T1000 (cell line): Measurements from ENCODE around the gene ACVR2B.

Experiments used
- DNase-seq: peaks from one replicate; lab custom pipeline; 2025; ENCODE audit warnings: mixed read lengths; lab: John Stamatoyannopoulos, UW

Gene ACVR2B

DNA sequence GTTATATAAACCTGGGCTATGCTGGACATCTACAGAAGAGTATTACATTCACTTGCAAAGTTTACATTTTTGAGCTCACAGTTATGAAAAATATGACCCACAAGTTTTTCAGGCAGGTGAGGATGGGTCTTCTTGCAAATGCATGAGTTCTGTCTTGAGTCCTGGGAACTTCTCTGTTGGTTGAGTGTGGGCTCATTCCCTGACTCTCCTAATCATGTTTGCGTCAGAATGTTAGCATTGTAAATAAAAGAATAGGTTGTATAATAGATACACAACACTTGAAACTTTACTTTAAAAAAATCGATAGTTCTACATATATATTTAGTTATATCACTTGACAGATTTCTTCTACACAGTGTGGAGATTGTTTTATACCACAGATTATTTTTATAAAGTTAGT is 35.3 kb downstream of the ACVR2B start:
- no peak for DNase-seq

DNA sequence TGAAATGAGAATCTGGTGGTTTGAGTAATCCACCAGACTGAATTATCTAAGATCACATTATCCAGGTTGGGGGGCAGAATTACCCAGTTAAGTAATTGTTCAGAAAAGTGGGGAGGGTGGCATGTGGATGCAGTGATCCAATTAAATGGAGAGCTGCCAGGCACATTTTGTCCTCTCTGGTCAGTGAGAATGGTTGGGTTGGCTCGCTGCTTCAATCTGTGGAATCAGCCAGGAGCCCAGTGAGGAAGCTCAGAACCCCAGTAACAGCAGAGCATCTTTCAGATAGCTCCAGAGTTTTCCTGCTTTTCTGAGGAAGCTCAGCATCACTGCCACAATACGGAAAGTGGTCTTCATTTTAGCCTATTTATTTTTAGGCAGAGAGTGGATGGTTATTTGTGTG is 36.1 kb downstream of the ACVR2B start:
- DNase-seq = no peak

DNA sequence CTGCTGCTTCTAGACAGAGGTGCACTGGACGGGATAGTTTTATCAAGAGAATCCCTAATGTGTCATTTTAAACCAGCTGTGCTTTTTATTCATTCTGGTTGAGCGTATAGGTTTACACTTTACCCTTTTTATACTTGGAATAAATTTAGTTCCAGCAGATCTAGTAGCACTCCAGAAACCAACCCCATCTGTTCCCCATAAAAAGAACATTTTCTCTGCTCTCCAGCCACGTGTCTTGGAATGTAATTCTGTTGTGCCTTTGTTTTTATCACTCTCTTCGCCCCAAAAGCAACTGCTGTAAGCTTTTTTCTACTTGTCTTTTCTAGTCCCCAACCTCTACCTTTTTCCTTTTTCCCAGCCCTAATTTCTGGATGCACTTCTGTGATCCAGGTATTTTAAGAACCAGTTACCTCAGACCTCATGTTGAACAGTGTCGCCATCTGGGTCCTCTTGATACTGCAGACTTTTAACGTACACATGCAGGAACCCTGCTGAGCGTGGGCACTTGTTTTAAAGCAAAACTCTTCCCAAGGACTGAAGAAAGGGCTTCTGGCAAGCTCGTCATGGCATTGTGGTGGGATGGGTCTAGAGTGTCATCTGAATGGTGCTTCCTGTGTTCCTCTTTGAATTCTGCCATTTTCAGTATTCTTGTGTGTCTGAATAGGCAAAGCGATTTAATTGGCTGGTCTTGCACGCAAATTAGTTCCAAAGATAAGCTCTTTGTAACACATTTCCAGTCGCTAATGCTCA is 36.8 kb downstream of the ACVR2B start:
- DNase-seq = no peak

DNA sequence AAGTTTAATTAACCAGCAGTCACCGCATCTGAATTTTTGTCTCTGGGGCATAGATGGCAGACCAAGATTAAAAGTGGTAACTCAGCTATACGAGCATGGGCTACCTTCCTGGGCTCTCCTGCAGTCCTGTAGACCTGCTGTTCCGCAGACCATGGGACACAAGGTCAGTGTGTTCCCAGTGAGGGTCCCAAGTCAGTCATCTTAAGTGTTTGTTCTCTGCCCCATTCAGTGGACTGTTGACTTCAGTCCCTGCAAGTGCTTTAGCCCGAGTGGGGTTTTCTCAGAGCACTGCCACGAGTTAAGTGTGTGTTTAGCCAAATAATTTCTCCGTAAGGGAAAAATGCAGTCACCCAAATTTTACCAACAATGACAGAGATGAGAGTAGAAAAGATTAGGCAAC is 37.5 kb downstream of the ACVR2B start:
- DNase-seq = no peak

DNA sequence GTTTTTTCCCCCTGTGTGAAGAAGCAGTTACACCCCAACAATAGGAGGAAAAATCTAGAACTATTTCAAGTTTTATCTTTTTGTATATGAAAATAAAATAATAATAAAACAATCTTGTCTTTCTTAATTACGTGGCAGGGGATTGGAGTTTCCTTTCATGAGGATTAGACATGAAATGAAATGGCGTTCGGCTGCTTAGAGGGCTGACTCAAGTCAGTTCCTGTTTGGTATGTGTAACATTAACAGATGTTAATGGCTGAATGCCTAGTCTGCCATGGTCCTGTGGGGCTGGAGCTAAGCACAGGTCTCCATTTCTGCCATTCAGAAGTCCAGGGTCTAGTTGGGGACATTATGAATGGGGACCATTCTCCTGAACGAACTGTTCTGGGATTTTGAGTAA is 39.3 kb downstream of the ACVR2B start:
- DNase-seq = no peak

DNA sequence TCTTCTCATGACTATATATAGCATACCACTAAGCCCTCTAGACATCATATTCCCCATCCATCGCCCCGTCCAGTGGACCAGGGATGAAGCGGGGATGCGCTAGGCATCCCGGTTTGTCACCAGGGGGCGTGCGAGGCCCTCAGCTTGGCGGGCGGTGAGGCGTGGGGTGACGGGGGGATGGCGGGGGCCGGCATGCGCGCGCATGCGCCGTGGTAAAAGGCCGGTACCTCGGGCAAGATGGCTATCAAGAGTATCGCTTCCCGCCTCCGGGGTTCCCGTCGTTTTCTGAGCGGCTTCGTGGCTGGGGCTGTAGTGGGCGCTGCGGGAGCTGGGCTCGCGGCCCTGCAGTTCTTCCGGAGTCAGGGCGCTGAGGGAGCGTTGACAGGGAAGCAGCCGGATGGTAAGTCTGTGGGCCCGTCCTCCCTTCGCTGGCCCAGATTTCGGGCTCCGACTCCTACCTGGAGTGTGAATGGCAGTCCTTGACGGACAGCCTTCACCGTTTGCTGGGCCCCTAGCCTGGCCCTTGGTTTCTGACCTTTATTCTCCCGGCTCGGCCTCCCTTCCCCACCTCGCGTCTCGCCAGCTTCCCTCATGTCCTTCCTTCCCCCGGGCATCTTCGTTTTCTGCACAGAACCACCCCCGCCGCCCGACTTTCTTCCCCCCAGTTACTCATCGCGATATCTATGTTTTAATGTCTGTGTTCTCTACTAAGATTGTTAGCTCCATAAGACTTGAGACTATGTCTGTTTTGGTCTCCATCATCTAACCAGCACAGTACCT is 42.6 kb downstream of the ACVR2B start, which contains the start of gene EXOG:
TSS of gene EXOG (plus strand) at position 210 of the 780 bp plus-strand sequence. CDS start at position 238, 28 bp downstream.
- DNase-seq = peak; percentile 92

DNA sequence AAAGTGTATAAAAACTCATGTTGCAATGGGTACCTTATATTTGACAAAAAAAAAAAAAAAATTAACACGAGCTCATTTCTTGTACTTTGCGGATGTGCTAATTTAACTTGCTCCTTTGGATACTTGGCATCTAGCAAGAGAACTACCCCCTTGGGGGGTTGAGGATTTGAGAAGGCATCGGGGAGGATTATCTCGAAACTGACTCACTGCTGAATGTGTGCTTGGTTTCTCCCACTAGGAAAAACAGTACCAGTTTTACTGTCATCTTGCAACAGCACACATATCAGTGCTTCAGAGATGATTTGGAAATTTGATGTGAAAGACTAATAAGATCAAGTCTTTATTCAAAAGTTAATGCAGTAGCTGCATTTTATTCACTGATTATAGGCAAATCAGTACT is 43.3 kb downstream of the ACVR2B start:
- no peak for DNase-seq

DNA sequence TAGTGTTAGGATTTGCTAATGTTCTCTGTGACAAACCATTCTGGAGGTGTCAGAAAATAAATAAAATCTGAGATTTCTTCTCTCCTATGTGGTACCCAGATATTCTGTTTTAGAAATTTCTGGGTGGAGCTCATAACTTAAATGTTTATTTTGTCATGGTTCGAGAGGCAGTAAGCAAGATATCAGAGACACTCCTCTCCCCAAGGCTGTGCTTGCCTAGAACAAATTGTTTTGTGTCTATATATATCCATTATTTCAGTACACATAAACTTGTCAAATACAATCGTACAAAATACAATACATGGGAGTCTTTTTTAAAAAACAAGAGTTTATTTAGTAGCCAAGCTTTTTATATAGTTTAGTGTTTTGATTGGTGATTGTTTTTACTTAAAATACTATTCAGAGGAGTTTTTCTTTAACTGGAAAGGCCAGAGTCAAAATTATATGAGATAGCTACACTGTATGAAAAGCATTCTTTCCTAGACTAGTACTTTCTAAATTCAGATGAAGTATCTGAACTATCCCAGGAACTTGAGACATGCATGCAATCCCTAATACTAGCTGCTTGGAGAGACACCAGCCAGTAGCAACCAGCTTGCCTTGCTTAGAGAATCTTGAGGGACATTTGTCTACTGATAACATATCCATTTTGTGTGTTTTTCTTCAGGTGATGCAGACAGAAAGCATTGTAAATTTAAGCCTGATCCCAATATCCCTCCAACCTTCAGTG is 47.2 kb downstream of the ACVR2B start:
- no peak for DNase-seq

DNA sequence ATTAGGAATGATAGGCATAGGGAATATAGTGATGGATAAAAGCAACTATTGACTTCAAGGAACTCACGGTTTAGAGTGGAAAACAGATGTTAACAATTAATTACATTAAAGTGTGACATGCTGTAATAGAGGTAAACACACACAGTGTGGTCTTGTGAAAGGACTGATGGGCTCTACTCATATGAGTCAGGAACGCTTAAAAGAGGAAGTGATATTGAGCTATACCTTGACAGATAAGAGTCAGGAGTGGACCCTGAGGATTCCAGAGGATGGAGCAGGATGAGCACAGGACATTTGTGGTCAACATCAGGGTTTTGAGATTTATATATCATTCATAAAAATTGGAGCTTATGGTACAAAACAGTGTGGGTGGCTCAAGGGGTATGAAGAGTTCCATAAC is 53.4 kb downstream of the ACVR2B start:
- DNase-seq = no peak

DNA sequence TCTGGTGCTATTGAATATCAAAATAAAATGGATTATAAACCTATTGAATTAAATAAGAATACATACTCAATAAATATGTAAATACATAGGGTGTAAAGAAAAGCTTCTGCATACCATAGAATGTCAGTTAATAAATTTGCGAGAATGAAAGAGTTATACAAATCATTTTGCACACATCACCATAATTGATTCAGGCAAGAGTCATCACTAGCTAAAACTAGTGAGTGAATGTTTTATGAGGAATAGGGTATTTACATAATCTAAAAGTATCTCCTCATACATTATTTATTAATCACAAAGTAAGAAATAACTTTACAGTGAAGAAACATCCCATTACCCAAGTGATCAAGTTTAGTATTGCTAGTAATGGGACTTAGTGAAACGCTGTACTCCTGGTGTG is 56.0 kb downstream of the ACVR2B start:
- DNase-seq = no peak

DNA sequence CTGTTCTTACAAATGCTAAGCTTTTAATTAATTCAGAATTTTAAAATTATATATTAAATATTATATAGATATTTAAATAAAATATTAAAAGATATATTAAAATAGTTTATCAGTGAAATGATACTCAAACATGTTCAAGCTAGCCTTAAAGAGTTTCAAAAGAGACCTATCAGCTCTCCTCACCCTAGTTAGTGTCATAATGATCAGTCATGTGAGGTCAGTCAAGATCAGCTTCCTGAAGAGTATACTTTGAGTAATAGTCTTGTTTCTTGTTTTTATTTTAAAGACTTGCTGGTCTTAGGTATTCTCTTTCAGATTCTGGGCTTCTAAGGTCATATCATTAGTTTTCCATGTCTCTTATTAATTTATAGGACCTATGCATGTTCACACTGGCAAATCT is 56.9 kb downstream of the ACVR2B start:
- no peak for DNase-seq

DNA sequence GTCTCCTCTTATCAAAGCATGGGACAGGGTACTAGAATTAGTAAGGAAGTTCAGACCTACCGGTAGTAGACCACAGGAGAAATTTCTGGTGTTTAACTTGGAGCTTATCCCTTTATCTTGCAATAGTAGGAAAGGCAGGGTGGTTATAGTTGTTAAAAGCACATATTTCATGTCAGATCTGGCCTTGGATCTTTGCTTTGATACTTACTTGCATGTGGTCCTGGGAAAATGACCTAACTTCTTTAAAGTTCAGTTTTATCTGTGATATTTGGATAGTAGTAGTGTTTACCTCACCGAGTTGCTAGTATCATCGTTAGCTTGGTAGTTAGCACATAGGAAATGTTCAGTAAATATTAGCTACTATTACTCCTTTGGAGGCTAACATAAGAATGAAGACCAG is 57.9 kb downstream of the ACVR2B start:
- no peak for DNase-seq

DNA sequence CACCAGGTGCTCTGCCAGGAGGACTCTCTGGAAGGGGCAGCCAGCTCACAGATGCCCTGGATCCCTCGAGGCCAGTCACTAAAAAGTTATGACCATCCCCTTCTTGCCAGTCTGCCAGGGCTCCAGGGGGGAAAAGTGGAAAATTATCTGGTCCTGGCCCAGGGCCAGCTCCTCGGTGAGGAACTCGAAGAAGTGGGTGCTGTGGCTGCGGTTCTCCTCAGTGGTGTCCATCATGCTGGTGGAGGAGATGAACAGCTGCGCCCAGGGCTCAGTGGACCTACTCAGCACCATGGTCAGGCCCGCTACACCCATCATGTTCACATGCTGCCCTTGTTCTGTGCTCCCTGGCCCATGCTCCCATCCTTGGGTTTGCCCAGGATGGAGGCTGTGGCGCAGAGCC is 61.7 kb downstream of the ACVR2B start:
- DNase-seq = no peak

DNA sequence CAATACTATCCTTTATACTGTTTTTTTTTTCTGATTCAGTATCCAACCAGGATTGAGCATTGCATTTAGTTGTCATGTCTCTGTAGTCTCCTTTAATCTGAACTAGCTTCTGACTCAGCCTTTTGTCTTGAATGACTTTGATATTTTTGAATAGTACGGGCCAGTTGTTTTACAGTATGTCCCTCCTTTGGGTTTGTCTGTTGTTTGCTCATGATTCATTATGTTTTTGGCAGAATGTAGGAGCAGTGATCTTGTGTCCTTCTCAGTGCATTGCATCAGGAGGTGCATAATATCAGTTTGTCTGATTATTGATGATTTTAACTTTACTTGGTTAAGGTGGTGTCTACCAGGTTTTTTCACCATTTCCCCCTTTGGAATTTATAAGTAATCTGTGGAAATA is 63.0 kb downstream of the ACVR2B start:
- no peak for DNase-seq

DNA sequence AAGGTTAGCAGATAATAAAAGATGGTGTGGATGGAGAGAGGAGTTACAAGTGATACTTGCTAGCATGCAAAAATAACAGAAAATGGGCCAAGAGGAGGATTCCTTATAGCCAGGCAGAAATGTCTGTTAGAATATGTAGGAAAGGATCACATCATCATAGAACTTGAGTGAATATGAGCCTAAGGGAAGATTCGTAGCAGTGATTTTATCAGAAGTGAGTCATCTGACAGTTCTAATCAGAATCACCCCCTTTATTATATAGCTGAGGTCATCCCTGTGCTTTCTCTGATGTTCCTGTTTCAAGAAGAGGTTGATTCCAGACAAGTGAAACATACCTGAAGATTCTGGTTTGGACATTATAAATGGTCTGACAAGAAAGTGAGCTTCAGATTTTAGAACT is 65.3 kb downstream of the ACVR2B start:
- DNase-seq = no peak

DNA sequence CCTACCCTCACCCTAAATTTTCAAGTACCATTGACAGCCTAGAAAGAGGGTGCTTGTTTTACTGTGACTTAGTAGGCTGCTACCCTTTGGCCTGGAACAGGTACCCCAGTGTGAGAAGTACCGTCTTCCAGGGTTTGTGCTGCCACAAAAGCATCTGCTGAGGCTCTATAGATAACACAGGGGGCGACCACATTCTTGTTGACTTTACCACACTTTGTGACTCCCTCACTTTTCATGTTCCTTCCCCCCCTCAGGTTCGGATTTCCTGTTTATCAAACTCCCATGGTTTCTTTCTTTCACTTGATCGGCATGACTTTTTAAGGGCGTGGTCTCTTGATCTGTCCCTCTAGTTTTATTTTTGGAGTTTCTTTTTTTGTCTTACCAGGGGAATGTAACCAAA is 66.0 kb downstream of the ACVR2B start:
- DNase-seq = no peak

DNA sequence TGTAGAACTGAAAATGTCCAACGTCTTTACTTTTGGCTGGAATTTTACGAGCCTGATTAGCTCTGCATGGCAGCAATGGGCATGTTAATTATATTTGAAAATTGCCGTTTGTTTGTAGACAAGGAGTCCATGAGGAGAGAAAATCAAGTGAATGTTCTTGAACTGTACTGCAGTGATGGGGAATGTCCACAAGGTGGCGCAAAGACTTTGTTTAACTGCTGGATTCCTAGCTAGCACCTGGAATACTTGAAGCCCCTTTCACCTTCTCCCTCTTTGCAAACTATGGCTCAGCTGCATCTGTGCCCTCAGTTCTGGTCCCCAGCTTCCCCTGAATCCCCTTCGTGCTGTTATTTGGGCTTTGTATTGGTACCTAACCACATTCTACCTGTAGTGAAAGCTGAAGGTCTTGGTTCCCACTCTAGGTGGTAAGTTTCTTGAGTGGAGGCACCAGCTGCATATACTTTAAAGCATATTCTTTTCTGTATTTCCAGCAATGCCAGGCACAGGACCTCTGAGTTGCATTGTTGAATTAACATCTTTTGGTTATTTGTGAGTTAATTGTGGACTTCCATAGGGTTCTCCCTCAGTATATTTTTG is 67.8 kb downstream of the ACVR2B start:
- peak; percentile 41 for DNase-seq

DNA sequence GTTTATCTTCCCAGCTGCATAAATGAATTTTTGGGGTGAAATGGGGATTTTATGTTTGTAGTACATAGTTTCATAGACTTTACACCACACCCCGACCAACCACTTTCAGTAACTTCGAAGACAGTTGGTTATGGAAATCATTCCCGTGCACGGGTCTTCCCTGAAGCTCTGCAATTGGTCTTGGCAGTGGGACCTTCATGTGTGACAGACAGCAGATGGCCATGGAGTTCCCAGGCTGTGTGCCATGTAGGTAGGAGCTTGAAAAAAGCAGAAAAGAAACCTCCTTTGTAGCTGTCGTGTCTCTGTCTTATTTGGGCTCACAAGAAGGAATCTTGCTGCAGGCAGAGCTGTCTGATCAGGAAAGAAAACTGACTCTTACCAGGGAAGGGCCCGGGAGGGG is 68.3 kb downstream of the ACVR2B start:
- no peak for DNase-seq

DNA sequence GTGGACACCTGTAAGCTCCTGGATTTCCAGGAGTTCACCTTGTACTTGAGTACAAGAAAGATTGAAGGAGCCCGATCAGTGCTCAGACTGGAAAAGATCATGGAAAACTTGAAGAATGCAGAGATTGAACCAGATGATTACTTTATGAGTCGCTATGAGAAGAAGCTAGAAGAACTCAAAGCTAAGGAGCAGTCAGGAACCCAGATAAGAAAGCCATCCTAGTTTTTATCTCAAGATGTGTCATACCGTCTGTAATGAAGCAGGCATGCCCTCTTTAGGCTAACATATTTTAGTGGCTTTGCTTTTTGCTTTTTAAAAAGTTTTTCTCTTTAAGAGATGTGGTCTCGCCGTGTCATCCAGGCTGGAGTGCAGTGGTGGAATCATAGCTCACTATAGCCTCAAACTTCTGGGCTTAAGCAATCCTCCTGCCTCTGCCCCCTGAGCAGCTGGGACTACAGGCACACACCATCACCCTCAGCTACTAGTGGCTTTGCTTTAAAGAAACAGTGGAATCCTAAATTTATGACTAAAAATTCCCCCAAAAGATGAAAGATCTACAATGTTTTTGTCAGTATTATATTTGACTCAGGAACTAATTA is 70.5 kb downstream of the ACVR2B start:
- DNase-seq = no peak

DNA sequence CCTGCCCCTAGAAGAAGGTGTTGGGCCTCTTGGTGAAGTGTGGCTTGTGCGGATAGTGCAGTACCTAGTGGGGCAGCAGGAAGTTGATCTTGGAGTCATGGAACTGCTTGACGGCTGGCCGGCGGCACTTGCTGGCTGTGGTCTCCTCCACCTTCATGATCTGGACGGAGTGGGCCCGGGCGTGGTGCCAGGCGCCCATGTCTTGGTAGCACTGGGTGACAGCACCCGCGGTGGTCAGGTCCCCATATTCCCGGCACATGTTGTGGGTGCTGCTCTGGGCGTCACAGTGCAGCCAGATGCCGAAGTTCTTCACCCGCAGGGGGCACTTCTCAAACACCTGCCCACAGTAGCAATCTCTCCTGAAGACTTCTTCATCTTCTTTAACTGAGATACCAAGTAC is 73.1 kb downstream of the ACVR2B start:
- no peak for DNase-seq

DNA sequence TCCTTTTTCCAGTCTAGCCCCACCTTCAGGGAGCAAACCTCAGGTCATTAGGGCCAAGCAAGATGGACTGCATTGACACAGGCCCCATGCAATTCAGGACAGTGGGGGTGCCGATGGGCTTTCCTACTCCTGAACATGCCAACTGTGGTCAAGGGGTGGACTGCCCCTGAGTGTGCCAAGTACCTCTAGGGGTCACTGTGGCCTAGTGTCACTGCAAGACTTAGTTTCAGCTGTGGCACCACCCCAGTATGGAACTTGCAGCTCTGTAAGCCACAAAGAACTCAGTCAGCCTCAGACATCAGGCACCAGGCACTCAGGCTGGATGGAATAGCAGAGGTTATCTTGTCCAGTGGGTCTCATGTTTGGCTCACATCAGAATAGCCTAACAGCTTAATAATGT is 74.8 kb downstream of the ACVR2B start:
- DNase-seq = no peak

DNA sequence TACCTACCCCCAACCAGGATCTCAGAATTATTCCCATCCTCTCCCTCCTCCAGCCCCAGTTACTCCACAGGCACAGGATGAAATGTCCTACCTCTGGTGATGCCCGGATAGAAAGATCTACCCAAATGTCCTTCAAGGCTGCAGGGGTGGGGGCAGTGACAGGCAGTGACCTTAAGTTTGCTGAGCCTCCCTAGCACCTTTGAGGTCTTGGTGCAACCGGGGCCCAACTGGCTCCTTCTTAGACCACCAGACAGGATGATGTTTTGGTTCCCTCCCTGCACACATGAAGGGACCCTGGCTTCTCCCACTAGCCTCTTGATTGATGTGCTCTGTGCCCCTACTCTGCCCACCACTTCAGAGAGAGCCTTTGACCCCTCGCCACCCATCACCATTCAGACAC is 78.8 kb downstream of the ACVR2B start:
- DNase-seq = no peak
